Mucosa of descending colon (tissue), 3 donors: Measurements from ENCODE around the gene CMSS1. TPM values are rescaled to one million over a fixed set of nuclear protein-coding genes. Genes with fewer than 3 reads are reported as not detected.
A peak's percentile ranks its signal among the peaks of the same experiment; 100 is the strongest.

Experiments used
- ATAC-seq: fragments of 200-7000 bp; cut with Tn5 transposase; one replicate; pipeline ENCODE4 v1.9.1; 2020; ENCODE audit warnings: mild to moderate bottlenecking, moderate library complexity
- DNase-seq, 3 donors: peaks; one replicate each; pipeline ENCODE4 v3.0.0-alpha.2; 2020
- H3K36me3 ChIP-seq: fragments of 200-600 bp; one replicate; pipeline ENCODE4 v1.8.0; 2021; ENCODE audit warnings: low read depth, mild to moderate bottlenecking
- H3K4me1 ChIP-seq: fragments of 200-600 bp; one replicate; pipeline ENCODE4 v1.8.0; 2021; ENCODE audit warnings: low read depth, mild to moderate bottlenecking
- H3K4me3 ChIP-seq: fragments of 200-600 bp; one replicate; pipeline ENCODE4 v1.8.0; 2021; ENCODE audit warnings: mild to moderate bottlenecking
- H3K9me3 ChIP-seq: fragments of 200-600 bp; one replicate; pipeline ENCODE4 v1.8.0; 2021; ENCODE audit warnings: mild to moderate bottlenecking
- intact Hi-C, 2 donors: fragments of 100-400 bp; cut with DNase I in 1 of 2; cut with micrococcal nuclease in 1 of 2; formaldehyde crosslinking; loops; one replicate each; pipeline versions ENCODE4 v1.11.0 to v1.11.1; 2022; cut with DNase I, micrococcal nuclease
- long read RNA-seq, 2 donors: library from polyadenylated mRNA; unstranded; transcript quantifications; one replicate each; pipeline ENCODE4 v2.0.0, GENCODE V29; 2019 to 2021
- total RNA-seq, 3 donors: library from RNA; stranded (reverse); fragmentation: NEBNext Ultra II Directional in 2 of 3; extraction: Animal tissue kit (Norgen Biotek cat#: 25700) in 2 of 3; gene quantifications; one replicate each; pipeline versions ENCODE4 v1.2.1 to v1.2.4, GENCODE V29; 2021 to 2023
- TF ChIP-seq, protein P1 (sequence below): fragments of 200-600 bp; IDR thresholded peaks from one replicate; pipeline ENCODE4 v1.8.0; 2022; ENCODE audit warnings: antibody characterized with exemption, mild to moderate bottlenecking
- donor health status: DM: no; HTN: no; CAD: no; lungs with moderate emphysema.
- donor health status: DM: no; HTN: no; CAD: no.
- donor health status: DM: no; HTN: yes; CAD: no.

Gene CMSS1
- 10 to 100 TPM in 2 of 3 donors, 1 to 10 TPM in 1; 9.6 to 24.2 (median 13.8) TPM for total RNA-seq
- long read RNA-seq, donor 1, partial matches to known transcripts: 1 of 4 reads
- long read RNA-seq, donor 1, other reads (novel, unspliced or antisense): 3 of 4 reads
- long read RNA-seq, donor 2, partial matches to known transcripts: 1 of 2 reads
- long read RNA-seq, donor 2, other reads (novel, unspliced or antisense): 1 of 2 reads

DNA sequence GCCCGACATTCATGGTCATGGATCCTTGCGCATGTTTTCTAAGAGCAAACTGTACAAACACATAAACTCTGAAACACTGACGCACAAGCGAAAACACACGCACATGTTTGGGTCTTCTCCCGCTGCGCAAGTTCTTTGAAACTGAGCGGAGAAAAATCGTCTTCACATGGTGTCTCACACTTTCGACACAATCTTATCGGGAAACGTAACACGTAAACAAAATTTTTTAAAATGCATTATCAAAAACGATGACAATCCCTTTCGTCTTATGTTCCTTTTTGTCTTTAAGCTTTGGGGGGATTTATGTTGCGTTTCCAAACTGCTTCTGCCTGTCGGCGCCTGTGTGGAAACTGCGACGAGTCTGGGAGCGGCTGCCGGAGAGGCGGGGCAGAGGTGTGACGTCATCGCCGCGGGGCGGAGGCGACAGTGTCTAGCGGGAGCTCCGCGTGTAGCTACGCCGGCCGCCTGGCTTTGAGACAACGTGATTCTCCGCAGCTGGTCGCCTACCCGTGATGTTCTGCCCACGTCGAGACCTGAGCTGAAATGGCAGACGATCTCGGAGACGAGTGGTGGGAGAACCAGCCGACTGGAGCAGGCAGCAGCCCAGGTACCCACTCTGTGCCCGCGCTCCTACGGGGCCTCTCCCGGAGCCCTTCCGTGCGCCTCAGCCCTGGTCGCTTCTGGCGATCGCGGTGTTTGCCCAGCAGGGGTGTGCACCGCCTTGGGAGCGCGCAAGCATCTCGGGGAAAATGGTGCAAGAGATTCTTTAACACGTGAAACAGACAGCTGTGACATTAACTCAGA, at the start of gene CMSS1:
Gene CMSS1, plus strand, starts transcription at position 426 of the 804 bp plus-strand sequence.
- H3K36me3 ChIP-seq: no peaks in the 10 kb centered on the region
- intact Hi-C loops: no loop called here
- peaks cover 5% of the 10 kb centered on the region for H3K4me1 ChIP-seq
- TF ChIP-seq, protein P1, sequence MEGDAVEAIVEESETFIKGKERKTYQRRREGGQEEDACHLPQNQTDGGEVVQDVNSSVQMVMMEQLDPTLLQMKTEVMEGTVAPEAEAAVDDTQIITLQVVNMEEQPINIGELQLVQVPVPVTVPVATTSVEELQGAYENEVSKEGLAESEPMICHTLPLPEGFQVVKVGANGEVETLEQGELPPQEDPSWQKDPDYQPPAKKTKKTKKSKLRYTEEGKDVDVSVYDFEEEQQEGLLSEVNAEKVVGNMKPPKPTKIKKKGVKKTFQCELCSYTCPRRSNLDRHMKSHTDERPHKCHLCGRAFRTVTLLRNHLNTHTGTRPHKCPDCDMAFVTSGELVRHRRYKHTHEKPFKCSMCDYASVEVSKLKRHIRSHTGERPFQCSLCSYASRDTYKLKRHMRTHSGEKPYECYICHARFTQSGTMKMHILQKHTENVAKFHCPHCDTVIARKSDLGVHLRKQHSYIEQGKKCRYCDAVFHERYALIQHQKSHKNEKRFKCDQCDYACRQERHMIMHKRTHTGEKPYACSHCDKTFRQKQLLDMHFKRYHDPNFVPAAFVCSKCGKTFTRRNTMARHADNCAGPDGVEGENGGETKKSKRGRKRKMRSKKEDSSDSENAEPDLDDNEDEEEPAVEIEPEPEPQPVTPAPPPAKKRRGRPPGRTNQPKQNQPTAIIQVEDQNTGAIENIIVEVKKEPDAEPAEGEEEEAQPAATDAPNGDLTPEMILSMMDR: peak; percentile 11
- no peaks in the 10 kb centered on the region for H3K9me3 ChIP-seq
- DNase-seq (peak; percentile 96 to 97 (median 96)), ATAC-seq (peak; percentile 99)
- H3K4me3 ChIP-seq: peak within 1 kb of the TSS; percentile 31

DNA sequence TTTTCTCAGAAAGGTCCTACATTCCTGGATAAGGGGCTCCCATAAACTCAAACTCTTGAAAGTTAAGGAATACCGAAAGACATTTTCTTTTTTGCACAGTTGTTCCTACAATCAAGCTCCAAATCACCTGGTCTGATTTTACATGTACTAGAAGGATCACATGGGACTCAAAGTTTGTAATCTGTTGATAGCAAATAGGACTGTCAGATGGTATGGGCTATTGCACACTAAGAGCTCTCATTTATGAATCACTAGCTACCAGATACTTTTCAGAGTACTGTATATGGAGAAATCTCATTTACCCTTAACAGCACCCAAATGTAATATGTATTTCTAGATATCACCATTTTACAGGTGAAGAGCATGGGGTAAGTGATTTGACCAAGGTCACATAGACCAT, 49.5 kb upstream of the CMSS1 start:
- Histone ChIP-seq H3K4me3 (no peak overlapping the region), H3K9me3 (no peaks in the 10 kb centered on the region), H3K36me3 (no peaks in the 10 kb centered on the region), H3K4me1 (no peaks in the 10 kb centered on the region)
- ATAC-seq (no peak), DNase-seq (no peak)
- intact Hi-C loops: no loop called here
- TF ChIP-seq, protein P1: no peak

DNA sequence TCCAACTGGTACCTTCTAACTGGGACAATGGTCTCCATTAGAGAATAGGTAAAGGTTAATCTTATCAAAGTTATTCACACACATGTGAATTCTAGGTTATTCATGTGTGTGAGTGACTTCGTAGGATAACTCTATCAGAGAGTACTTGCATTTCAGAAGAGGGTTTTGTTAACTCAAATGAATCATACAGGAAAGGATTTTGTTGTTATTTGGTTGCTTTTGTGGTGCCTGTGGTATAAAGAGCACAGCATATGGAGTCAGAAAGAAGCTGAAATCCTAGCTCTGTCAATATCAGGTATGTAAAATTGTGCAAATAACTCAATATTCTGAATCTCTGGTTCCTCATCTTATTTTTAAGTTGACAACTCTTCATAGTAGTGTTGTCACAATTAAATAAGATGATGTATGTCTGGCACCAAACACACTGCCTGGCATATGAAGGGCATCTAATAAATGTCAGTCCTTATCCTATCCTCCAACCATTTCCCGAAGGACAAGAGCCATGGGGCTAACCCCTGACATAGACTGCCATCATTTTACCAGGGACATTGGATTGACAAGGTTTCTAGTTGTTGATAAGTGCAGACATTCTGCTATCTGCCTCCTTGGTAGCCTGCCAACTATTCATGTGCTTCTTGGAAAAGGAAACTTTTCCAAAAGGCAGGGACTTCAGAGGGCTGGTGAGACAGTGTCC, 48.7 kb upstream of the CMSS1 start:
- TF ChIP-seq, protein P1: no peak
- ATAC-seq: no peak

DNA sequence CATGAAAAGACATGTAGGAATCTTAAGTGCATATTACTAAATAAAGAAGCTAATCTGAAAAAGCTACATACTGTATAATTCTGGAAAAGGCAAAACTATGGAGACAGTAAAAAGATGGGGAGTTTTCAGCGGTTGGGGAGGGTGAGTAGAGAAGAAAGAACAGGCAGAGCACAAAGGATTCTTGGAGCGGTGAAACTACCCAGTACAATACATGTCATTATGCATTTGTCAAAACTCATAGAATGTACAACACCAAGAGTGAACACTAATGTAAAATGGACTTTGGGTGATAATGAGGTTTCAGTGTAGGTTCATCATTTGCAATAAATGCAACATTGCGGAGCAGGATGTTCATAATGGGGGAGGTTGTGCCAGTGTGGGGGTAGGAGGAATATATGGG, 45.5 kb upstream of the CMSS1 start:
- DNase-seq (no peak), ATAC-seq (no peak)
- H3K9me3 ChIP-seq: no peaks in the 10 kb centered on the region
- no peaks in the 10 kb centered on the region for H3K36me3 ChIP-seq
- TF ChIP-seq, protein P1: no peak
- no peaks in the 10 kb centered on the region for H3K4me1 ChIP-seq
- no peak overlapping the region for H3K4me3 ChIP-seq
- intact Hi-C loops: no loop called here

More for the DNA sequence above, 48.7 kb upstream of the CMSS1 start:
- Histone ChIP-seq H3K4me1 (no peaks in the 10 kb centered on the region), H3K4me3 (no peak overlapping the region), H3K36me3 (no peaks in the 10 kb centered on the region), H3K9me3 (no peaks in the 10 kb centered on the region)
- DNase-seq: no peak
- intact Hi-C loops: no loop called here

DNA sequence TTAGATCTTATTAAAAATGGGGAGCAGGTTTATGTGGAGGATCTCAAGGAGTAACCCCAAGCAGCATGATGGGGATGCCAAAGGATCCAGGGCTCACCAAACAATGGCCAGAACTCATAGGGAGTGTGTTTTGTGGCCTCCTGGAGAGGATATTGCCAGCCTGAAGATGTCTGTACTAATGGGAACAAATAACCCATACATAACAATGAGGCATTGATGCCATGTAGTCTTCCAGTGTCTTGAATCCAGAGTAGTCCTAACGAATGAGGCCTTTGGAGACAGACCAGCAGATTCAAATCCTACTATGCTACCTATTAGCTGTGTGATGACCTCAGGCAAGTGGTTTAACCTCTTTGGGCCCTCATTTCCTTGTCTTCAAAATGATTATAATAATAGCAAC, 45.0 kb upstream of the CMSS1 start:
- intact Hi-C loops: no loop called here
- no peaks in the 10 kb centered on the region for H3K4me1 ChIP-seq
- ATAC-seq (no peak), DNase-seq (no peak)
- H3K36me3 ChIP-seq: no peaks in the 10 kb centered on the region
- TF ChIP-seq, protein P1: no peak
- no peaks in the 10 kb centered on the region for H3K9me3 ChIP-seq
- no peak overlapping the region for H3K4me3 ChIP-seq
